Urothelium cell line (cell line): Measurements from ENCODE around the gene CGAS.
"Not testable (repeated sequence)": the region's sequence is repeated elsewhere in the genome, so short reads cannot be mapped to it uniquely, and the experiment has no call there.

Experiments
- DNase-seq: peaks from one replicate; pipeline ENCODE4 v3.0.0; 2011; ENCODE audit warnings: low spot score, mixed read lengths
- FAIRE-seq: peaks from 2 replicates; lab custom pipeline; 2011; peaks lifted over from hg19 to GRCh38; lab: Jason Lieb, UNC

CGAS gene

DNA sequence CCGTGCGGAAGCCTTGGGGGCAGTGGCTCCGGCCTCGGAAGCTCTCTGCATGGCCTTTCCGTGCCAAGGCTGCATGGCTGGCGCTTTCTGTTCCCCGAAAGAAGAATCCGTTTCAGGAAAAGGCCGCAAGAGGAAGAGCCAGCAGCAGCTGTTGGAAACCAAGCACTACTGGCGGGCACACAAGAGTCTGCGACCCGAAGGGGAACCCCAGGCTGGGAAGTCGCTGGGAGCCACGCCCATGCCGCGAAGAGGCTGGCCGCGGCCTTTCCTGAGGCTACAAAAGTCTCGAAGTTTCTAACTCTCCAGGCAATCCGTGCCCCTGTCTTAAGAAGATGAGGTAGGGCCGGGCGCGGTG lies at the start of gene CGAS:
Gene CGAS, minus strand, starts transcription at position 191 of the 355 bp plus-strand sequence. Its CDS starts 116 bp downstream, at position 75.
- FAIRE-seq (no peak), DNase-seq (peak; percentile 58)

DNA sequence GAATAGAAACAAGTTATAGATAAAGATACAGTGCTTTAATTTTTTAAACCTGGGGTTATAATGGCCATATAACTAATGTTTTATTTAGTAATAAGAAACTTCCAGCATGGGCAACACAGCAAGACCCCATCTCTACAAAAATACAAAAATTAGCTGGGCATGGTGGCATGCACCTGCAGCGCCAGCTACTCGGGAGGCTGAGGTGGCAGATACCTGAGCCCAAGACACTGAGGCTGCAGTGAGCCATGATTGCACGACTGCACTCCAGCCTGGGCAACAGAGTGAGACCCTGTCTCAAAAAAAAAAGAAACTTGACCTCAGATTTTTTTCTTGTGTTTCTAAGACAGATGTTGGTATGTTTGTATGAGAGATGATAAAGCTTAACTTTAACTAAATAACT lies 45.8 kb upstream of the CGAS start:
- FAIRE-seq (no peak), DNase-seq (no peak)

DNA sequence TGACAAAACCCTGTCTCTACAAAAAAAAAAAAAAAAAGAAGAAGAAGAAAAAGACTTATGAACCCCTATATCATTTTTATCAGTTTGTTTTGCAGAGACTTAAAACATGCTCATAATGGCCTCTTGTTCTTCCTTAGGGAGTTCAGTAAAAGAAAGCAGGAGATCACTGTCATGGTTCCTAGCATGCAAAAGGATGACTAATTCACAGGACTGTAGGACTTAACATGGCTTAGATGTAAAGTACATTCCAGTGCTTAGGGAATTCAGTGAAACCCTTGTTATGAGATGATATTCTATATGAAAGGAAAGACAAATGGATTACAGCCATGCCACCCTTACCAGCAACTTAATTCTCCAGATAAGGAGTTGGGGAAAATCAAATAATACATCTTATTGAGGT lies 39.3 kb upstream of the CGAS start:
- FAIRE-seq (no peak), DNase-seq (no peak)

- no peak for FAIRE-seq
- no peak for DNase-seq
Measured at GRCh38 chr6:73487473-73487872, 35.4 kb upstream of the CGAS start.

DNA sequence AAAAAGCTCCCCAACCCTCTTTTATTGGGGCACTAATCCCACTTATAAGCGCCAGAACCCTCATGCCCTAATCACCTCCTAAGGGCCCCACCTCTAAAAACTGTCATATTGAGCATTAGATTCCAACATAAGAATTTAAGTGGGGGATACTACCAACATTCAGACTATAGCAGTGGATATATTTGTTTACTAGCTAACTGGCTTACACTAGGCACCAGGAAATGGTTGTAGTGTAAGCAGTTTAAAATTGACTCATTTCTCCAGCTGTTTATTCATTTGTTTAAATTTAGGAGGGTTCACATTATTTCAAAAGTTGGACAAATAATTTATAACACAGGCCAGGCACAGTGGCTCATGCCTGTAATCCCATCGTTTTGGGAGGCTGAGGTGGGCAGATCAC lies 32.3 kb upstream of the CGAS start:
- FAIRE-seq, result no peak
- no peak for DNase-seq

- FAIRE-seq, result no peak
- DNase-seq, result no peak
Measured at GRCh38 chr6:73481969-73482368, 29.9 kb upstream of the CGAS start.

DNA sequence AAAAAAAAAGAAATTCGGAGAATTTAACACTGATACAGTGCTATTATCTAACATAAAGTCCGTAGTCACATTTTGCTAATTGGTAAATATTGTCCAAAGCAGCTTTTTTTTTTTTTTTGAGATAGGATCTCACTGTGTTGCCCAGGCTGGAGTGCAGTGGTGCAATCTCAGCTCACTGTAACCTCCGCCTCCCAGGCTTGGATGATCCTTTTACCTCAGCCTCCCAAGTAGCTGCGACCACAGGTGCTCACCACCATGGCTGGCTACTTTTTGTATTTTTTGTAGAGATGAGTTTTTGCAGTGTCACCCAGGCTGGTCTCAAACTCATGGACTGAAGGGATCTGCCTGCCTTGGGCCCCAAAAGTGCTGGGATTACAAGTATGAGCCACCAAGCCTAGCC lies 25.3 kb upstream of the CGAS start:
- no peak for FAIRE-seq

DNA sequence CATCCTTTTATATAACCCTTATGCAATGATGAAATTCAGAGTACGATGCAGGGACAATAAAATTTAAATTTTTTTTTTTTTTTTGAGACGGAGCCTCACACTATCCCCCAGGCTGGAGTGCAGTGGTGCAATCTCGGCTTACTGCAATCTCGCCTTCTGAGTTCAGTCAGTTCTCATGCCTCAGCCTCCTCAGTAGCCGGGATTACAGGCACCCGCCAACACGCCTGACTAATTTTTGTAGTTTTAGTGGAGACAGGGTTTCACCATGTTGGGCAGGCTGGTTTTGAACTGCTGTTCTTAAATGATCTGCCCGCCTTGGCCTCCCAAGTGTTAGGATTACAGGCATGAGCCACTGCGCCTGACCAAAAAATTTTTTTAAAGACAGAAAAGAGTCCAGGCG lies 24.6 kb upstream of the CGAS start:
- no peak for DNase-seq
- FAIRE-seq, result no peak

More for the DNA sequence above, 25.3 kb upstream of the CGAS start:
- DNase-seq, result no peak

- no peak for FAIRE-seq
- no peak for DNase-seq
Measured at GRCh38 chr6:73471686-73472290, 19.7 kb upstream of the CGAS start.

- DNase-seq, result peak; percentile 91
- no peak for FAIRE-seq
Measured at GRCh38 chr6:73461537-73462350, 9.6 kb upstream of the CGAS start, which contains the start of gene MTO1. Gene MTO1, plus strand, starts transcription at chr6:73461737. Its CDS starts 118 bp downstream, at chr6:73461855.

DNA sequence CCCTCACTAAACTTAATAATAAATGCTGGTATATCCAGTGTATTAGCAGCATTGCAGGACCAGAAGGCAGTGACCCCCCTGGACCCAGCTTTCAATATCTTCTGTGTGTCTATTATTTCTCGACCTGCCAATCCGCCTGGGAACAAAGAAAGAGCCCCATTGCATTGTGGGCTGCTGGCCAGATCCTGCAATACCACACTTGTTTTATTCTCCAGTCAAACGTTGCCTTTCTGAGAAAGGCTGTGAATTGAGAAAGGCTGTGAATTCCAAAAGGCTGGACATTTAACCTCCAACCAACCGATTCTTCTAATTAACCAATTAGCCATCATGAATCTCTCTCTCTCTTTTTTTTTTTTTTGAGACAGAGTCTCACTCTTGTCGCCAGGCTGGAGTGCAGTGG lies 8.0 kb upstream of the CGAS start:
- FAIRE-seq (no peak), DNase-seq (no peak)

DNA sequence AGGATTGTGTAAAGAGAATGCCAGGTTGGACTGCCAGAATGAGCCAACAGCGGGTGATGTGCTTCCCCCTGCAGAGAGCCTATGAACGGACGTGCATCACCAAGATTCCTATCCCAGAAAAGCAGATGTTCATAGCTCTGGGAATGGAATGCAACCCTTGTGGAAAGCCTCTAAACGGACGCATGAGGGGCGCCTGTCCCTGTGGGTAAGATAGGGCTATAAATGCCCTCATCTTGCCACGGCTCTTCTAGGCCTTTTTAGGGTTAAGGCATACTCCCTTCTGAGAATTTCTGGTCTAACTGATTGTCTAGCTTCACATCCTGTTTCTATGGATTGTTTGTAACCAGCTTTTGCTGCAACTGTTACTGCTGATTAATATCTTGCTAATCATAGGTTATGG lies 7.4 kb upstream of the CGAS start:
- not testable (repeated sequence) for FAIRE-seq, DNase-seq

- FAIRE-seq (no peak), DNase-seq (no peak)
Measured at GRCh38 chr6:73455865-73456629, 4.0 kb upstream of the CGAS start.

- FAIRE-seq, result no peak
- DNase-seq, result peak; percentile 40
Measured at GRCh38 chr6:73451223-73452106, 632 bp downstream of the CGAS start.

GRCh38 chr6:73443555-73443954 lies 8.5 kb downstream of the CGAS start:
- DNase-seq (no peak), FAIRE-seq (no peak)

- DNase-seq (no peak), FAIRE-seq (no peak)
Measured at GRCh38 chr6:73435236-73435635, 16.9 kb downstream of the CGAS start.

DNA sequence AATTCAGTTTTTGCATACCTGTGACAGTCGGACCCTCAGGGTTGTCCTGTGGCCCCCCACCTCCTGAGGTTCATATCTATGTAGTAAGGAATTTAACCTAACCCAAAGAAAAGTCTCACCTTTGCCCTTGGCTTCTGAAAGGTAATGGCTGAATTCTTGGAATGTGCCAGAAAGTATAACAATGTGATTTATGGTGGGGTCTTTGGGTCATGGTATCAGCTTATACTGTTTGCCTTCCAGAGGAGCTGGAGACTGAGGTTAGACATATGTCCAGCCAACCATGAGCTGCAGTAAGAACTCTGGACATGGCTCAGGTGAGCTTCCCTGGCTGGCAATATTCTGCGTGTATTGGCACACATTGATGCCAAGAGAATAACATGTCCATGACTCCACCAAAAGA lies 30.6 kb downstream of the CGAS start:
- no peak for DNase-seq
- no peak for FAIRE-seq

DNA sequence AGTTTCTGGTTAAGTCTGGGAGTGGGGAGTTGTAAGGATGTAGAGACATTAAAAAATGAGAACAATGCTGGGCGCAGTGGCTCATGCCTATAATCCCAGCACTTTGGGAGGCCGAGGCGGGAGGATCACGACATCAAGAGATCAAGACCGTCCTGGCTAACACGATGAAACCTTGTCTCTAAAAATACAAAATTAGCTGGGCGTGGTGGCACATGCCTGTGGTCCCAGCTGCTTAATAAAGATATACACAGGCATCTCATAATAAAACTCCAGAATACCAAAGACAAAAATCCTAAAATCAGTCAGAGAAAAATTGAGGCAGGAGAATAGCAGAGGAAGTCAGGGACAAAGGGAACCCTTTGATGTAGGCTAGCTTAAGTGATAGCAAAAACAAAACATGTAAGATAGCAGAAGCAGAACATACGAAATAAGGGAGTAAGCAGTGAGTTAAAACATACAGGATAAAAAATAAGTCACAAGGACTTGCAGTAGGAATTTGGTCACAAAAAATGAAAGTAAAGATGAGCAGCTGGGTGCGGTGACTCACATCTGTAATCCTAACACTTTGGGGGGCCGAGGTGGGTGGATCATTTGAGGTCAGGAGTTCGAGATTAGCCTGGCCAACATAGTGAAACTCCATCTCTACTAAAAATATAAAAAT lies 33.9 kb downstream of the CGAS start:
- FAIRE-seq (no peak), DNase-seq (no peak)

DNA sequence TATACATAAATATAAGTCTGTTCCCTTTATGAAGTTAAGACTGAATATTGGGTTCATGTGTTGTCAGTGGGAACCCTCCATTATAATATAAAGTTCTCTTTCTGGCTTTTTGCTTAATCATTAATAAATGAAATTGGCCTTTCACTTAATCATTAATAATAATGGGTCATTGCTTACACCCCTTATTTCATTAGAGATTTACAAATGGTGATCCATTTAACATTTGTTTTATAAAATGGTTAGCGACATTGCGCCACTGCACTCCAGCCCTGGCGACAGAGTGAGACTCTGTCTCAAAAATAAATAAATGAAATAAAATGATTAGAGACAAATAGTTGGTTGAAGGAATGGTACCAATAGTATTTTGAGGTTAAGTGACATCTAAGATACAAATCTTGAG lies 39.0 kb downstream of the CGAS start:
- DNase-seq, result no peak

GRCh38 chr6:73409395-73409794 lies 42.7 kb downstream of the CGAS start:
- no peak for DNase-seq
- FAIRE-seq, result no peak

More for the DNA sequence above, 39.0 kb downstream of the CGAS start:
- FAIRE-seq, result no peak
